NCI-H2171 (cell line): ENCODE measurements around the gene PHOSPHO2.

Experiments used
- DNase-seq: peaks from one replicate; lab custom pipeline; 2025; lab: John Stamatoyannopoulos, UW

Gene PHOSPHO2, protein sequence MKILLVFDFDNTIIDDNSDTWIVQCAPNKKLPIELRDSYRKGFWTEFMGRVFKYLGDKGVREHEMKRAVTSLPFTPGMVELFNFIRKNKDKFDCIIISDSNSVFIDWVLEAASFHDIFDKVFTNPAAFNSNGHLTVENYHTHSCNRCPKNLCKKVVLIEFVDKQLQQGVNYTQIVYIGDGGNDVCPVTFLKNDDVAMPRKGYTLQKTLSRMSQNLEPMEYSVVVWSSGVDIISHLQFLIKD

DNA sequence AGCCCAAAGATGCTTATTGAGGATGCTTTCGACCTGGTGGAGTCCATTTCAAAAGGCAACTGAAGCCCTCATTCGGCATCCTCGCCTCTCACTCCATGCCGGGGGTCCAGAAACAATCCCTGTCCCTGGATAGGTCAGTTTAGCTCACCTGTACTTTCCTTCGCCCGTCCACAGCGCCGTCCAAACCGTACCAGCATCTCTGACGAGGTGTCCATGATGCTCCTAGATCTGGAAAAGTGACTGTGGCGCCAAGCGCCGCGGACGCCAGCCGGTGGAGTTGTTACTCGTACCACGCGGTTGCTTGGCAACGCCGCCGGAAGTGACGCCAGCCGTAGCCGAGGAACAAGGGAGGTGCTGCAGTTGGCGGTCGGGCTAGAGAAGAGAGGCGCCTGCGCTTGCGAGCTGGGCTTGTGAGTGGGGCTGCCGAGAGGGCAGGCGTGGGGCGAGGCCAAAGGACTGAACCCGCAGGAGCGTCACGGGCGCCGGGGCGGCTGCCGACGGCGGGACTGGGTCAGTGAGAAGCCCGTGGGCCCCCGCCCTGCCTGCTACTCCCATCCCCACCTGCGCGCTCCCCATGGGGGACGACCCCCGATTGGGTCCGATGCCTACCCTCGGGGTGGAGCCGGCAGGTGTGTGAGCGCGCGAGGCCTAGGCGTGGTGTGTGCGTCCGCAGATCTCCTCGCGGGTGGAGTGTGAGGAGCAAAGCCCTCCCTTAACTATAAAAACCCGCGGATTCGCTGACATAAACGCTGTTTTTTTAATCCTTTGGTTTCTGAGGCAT lies at the start of gene PHOSPHO2, which contains the start of gene CFAP210:
PHOSPHO2 (plus strand) TSS at position 357 of the 781 bp plus-strand sequence. CDS start 6,503 bp downstream, outside the sequence.
CFAP210 (minus strand) TSS at position 293 of the 781 bp plus-strand sequence; CDS start at position 215, 78 bp downstream.
- peak; percentile 93 for DNase-seq

DNA sequence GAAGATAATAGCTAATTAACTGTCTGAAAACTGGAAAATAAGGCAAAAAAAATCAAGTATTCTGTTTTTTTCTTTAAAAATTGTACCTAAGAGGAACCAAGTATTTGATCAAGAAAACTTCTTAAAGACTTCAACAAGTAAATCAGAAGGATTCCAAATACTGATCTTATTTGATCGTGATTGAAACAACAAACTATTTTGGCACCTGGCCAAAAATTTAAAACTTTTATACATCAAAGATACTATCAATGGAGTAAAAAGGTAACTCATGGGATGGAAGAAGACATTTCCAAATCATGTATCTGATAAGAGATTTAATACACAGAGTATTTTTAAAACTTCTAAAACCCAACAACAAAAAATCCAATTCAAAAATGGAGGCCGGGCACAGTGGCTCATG lies 46.8 kb upstream of the PHOSPHO2 start:
- no peak for DNase-seq

DNA sequence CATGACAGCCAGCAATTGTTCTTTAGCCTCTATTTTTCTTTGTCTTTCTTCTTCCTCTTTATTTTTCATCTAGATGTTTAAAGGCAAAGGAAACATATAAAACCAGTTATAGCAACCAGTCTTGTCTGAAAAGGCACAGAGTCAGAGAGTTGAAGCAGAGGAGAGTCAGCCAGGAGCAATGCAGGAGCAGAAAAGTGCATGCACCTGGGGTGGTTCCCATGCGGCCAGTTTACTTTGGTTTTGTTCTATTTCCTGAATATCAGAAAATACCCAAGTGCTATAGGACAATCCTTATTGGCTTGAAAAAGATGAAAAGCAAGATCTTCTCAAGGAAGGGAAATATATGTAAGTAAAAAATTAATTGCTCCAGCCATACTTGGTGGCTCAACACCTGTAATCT lies 45.0 kb upstream of the PHOSPHO2 start:
- no peak for DNase-seq

DNA sequence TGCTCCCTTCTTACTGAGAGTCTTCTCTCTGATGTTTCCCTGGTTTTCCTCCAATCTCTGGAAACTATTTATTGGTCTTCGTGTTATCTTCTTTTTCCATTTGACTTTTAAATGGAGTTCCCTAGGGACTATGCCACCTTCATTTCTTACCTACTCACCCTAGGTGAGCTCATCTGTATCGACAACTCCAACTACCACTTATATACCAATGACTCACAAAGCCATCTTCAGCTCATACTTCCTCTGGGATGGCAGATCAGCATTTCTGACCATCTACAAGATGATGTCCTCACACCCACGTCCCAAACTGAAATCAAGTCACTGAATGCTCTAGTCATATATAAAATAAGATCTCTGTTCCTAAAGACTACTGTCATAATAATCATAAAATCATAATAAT lies 40.6 kb upstream of the PHOSPHO2 start:
- DNase-seq, result no peak

DNA sequence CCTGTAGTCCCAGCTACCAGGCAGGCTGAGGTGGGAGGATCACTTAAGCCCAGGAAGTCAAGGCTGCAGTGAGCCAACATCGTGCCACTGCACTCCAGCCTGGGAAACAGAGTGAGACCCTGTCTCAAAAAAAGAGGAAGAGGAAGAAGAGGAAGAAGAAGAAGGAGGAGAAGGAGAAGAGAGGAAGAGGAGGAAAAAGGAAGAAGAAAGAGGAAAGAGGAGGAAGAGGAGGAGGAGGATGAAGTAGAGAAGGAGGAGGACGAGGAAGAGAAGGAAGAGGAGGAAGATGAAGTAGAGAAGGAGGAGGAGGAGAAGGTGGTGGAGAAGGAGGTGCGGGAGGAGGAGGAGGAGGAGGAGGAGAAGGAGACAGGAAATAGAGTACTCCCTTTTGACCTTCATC lies 38.1 kb upstream of the PHOSPHO2 start:
- DNase-seq, result no peak

DNA sequence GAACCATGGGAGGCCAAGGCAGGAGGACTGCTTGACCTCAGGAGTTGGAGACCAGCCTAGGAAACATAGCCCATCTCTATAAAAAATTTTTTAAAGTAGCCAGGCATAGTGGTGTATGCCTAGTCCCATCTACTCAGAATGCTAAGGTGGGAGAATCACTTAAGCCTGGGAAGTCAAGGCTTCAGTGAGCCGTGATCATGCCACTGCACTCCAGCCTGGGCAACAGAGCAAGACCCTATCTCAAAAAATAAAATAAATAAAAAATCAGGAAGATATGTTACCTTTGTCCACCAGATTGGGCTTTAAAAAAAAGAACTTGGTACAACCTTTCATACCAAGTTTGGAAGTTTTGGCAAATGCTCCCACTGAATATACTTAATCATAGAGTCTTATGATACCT lies 35.4 kb upstream of the PHOSPHO2 start:
- no peak for DNase-seq

DNA sequence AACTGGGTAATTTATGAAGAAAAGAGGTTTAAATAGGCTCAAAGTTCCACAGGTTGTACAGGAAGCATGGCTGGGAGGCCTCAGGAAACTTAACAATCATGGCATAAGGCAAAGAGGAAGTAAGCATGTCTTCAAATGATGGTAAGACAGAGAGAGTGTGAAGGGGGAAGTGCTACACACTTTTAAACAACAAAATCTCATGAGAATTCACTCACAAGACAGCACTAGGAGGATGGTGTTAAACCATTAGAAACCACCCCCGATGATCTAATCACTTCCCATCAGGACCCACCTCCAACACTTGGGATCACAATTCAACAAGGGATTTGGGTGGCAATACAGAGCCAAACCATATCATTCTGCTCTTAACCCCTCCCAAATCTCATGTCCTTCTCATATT lies 34.9 kb upstream of the PHOSPHO2 start:
- no peak for DNase-seq

DNA sequence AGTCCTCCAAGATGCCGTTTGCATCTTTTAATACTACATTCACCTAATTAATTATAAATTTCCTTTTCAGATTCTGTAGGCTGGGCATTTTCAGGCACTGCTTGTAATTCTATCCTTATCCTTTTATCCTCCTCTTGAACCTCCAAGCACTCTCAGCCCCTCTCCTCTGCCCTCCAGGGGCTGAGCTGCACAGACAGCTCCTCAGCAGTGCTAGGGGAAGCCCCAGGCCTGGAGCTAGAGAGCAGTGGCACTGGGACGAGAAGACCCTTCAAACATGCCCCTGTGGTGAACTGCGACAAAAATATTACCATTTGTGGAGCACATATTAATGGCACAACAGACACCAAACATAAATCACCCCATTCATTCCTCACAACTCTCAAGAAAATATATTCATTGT lies 33.0 kb upstream of the PHOSPHO2 start:
- no peak for DNase-seq

DNA sequence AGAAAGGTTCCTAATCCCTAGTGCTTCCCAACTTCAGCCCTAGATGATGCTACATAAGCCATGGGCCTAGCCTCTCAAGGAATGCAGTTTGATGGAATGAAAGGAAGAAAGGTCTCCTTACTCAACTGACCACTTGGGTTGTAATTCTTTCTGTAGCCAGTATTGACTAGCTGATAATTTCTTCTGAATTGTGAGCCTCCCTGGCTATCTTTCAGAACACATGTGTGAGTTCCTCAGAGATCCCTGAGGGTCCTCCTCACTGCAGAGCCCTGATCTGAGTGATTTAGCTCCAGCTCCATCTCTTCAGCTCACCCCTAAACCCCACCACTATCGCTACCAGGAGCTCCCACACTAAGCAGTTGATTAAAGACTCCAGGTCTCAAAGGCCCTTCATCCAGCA lies 31.5 kb upstream of the PHOSPHO2 start:
- no peak for DNase-seq

DNA sequence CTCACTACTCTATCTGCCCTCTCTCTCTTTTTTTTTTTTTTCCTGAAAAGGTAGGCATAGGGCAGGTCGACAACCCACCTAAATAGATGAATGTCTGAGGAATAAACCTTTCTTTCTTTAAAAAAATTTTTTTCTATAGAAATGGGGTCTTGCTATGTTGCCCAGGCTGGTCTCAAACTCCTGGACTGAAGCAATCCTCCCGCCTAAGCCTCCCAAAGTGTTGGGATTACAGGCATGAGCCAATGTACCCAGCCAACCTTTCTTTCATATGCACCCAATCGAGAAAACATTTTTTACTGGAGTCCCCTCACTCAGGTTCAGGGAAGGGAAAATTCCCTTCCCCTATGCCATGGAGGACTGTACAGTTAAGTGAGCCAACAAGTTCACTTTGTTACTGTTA lies 31.0 kb upstream of the PHOSPHO2 start:
- DNase-seq, result no peak

DNA sequence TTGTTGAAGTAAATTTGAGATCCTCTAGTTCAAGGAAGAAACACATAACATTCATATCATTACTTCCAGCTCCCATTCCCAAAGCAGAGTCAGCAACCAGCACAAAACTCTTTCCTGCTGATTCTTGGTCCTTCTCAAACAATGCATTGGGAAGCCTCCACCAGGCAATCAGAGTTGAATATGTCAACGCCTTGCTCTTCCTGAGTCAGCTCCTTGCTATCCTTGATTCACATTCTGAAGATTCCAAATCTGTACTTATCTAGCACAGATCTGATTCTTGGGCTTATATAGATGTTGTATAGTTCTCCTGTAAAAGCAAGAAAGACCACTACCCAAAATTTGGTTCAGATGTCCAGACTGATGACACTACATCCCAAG lies 29.7 kb upstream of the PHOSPHO2 start:
- no peak for DNase-seq

DNA sequence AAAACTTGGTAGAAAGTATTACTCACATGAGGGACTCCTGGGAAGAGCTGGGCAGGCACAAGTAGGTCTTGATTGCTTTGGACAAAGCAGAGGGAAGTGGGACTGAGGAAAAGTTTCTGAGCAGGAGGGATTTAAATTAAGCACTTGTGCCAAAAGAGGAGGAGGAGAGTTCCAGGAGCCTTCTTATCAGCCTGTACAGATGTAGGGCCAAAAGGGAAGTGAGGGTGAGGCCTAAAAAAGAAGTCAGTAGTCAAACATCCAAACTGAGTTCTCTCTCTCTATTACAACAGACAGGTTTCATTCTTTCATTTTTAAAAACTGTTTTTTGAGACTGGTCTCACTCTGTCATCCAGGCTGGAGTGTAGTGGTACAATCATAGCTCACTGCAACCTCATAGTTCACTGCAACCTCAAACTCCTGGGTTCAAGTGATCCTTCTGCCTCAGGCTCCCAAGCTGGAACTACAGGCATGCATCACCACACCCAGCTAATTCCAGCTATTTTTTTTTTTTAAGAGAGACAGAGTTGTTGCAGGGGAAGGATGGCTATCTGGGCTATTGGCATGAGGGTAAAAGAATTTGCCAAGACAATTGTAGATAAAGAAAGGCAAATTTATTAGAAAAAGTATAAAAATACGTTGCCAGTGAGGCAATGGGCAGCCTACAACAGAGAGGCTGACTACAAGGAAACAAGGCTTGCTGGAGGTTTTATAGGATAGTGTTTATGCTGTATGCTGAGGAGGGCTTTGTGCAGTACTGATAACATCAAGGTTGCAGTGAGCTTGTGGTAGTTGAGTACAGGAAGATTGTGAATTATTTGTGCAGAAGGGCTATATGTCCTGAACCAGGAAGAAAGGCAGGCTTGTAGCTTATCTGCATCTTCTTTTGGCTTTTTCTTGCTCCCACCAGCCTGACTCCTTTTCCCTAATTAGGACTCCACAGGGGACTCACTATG lies 29.0 kb upstream of the PHOSPHO2 start:
- DNase-seq, result no peak

DNA sequence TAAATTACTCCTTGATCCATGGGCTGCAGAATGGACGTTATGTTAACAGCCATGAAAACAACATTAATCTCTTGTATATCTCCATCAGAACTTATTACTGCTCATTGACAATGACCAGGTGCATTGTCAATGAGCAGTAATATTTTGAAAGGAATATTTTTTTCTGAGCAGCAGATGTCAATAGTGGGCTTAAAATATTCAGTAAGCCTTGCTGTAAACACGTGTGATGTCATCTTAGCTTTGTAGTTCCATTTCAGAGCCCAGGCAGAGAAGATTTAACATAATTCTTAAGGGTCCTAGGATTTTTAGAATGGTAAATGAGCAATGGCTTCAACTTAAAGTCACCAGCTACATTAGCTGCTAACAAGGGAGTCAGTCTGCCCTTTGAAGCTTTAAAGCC lies 26.7 kb upstream of the PHOSPHO2 start:
- DNase-seq, result no peak

DNA sequence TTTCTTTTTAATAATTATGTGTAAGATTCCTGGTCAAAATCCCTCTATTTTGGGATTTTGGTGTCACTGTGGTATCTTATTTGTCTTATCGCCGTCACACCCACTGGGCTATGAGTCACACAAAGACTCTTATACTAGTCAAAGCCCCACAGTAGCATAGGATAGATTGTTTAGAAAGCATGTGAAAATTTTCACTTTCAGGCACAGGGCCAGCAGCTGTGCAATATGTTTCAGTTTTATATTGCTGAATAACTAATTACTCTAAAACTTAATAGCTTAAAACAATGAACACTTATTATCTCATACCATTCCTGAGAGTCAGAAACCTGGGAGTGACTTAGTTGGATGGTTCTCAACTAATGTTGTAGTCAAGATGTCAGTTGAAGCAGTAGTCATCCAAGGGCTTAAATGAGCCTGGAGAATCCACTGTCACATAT lies 24.0 kb upstream of the PHOSPHO2 start:
- DNase-seq, result no peak

DNA sequence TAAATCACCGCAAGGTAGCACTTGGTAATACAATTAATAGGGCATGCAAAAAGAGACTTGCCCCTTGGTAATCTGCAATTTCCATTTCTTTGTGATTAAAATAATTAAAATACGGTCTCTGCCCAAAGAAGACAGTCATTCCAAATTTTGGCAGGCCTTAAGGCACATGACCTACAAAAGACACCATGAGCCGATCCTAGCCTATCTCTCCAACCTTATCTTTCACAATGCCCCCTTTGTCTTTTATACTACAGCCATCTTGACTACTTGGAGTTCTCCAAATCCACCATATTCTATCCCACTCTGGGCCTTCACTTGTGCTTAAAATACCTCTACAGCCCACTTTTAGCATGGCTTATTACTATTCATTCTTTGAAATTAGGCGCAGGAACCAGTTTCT lies 23.3 kb upstream of the PHOSPHO2 start:
- DNase-seq, result no peak

DNA sequence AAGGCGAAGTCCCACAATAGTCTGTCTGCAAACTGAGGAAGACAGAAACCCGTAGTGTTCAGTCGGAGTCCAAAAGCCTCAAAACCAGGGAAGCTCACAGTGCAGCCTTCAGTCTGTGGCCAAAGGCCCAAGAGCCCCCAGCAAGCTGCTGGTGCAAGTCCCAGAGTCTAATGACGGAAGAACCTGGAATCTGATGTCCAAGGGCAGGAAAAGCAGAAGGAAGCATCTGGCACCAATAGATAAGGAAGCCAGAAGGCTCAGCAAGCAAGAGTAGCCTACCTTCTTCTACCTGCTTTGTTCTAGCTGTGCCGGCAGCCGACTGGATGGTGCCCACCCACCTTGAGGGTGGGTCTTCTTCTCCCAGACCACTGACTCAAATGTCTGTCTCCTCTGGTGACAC lies 21.9 kb upstream of the PHOSPHO2 start:
- no peak for DNase-seq

DNA sequence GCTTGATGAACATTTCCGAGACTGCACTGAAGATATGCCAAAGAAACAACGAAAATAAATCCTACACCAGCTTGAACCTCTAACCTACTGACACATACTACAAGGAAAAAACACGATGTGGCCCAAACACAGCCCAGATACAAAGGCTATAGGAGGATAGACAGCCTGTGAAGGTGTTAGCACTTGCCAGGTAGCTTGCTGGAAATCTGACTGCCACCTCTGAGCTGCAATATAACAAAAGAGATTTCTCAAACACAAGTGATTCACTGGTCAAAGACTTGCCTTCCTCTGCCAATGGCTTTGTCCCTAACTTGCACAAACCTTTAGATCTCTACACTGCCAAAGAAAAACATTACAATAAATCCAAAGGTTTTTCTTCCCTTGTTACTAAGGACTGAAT lies 21.2 kb upstream of the PHOSPHO2 start:
- DNase-seq, result no peak

DNA sequence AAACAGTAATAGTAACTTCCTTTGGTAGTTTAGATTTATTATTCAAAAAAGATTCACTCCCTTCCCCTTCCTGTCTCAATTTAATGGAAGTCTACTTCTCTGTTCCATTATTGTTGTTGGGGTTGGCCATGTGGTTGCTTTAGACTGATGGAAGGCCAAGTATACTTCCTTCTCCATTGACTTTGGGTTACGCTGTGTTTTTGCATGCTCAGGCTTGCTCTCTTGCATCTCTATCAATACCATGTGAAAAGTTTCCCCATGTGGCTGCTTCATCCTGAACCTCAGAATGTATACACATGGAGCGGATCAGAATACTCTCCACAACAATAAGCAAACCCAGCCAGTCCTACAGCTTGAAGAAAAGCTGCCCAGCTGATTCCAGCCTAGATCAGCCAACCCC lies 20.3 kb upstream of the PHOSPHO2 start:
- DNase-seq, result no peak

DNA sequence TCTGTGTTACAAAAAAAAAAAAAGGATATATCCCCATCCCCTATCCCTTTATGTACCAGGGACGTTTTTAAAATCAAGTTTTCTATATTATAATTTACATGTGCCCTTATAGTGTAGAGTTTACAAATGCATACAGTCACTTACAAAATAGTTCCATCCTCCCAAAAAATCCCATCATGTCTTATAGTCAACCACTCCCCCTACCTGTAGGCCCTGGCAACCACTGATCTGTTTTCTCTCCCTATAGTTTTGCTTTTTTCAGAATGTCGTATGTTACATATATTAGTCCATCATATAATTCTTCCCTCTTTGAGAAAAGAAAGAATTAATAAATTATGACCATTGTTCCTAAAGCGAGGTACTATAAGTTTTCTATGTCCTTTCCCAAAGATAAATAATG lies 17.9 kb upstream of the PHOSPHO2 start:
- DNase-seq, result no peak

DNA sequence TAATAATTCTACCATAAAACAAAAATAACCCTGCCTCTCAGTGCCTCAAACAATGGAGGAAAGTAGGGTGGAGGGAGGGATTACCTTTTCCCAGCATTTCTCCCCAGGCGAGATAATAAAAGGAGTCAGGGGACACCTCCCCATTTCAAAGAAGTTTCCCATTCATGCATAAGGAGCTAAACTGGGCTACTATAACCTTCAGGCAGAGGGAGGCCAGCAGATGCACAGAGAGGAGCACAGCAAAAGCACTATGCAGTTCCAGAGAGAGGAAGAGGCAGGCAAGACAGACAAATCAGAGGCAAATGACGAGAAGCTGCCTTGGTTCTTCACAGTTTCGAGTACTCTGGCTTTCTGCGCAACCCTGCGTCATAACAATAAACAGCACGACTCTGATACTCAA lies 17.4 kb upstream of the PHOSPHO2 start:
- DNase-seq, result no peak

DNA sequence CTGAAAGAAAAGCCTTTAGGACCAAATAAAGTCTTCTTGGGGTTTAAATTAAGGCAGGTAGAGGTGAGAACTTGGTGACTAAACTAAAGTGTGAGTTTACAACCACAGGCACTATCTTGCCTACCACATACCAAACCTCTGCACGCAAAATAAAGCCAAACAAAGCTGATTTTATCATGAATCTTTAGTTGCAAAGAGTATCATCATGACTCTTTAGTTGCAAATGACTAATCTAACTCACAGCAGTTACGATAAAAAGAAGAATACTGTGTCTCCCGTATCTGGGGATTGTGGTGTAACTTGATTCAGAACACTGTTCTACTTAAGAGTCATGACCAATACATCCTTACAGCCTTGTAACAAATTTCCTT lies 11.2 kb upstream of the PHOSPHO2 start:
- no peak for DNase-seq

DNA sequence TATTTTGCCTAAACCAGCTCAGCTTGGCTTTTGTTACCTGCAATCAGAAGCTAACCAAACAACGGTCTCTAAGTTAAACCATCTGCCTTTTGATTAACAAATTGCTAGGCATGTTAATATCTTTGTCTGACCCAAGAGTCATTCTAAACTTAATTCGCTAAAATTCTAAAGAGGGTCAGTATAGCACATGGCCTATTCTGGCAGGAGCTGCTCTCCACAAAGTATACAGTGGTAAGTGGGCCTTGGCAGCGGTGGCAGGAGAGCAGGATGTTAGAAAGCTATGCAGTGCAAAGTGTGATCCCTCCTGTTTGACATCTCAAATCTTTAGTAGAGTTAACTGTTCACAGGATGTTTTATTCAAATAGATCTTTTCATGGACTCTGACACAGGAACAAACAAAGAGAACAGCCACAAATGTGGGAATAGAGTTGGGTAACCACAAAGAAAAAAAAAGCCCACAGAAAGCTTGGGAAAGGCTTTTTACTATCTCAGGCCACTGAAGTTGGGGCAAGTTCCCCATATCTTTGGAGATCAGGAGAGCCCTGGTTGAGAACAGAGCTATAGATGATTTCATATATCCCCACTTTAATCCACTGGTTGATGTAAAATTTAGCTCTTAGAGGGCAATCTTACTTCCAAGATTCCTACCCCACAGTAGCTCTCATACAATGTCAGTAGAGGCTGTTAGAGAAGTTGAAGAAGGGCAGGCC lies 10.7 kb upstream of the PHOSPHO2 start:
- DNase-seq, result no peak
